Hepatocyte (in vitro differentiated cells): ENCODE data around the gene HCN2. TPM values are rescaled to one million over a fixed set of nuclear protein-coding genes. Genes with fewer than 3 reads are reported as not detected.

Source experiments
- DNase-seq: peaks from one replicate; pipeline ENCODE4 v3.0.0-alpha.2; 2016; ENCODE audit warnings: low spot score
- H2AFZ ChIP-seq: fragments of 200-600 bp; sonication (generic); 2 replicates; pipeline ENCODE4 v1.6.0; 2016; ENCODE audit warnings: antibody characterized with exemption, mild to moderate bottlenecking
- H3K27ac ChIP-seq: fragments of 200-600 bp; sonication (generic); 2 replicates; pipeline ENCODE4 v1.5.1; 2016; ENCODE audit warnings: mild to moderate bottlenecking
- H3K27me3 ChIP-seq: fragments of 200-600 bp; sonication (generic); 2 replicates; pipeline ENCODE4 v1.6.1; 2016
- H3K36me3 ChIP-seq: fragments of 200-600 bp; sonication (generic); replicated peaks from 2 replicates; pipeline ENCODE4 v1.5.1; 2016; ENCODE audit warnings: low read depth; ENCODE audit not compliant: insufficient read depth
- H3K4me1 ChIP-seq: fragments of 200-600 bp; sonication (generic); 2 replicates; pipeline ENCODE4 v1.5.1; 2016; ENCODE audit warnings: mild to moderate bottlenecking, moderate library complexity; ENCODE audit not compliant: insufficient read depth
- H3K4me2 ChIP-seq: fragments of 200-600 bp; sonication (generic); 2 replicates; pipeline ENCODE4 v1.6.0; 2016
- H3K4me3 ChIP-seq: fragments of 200-600 bp; sonication (generic); 2 replicates; pipeline ENCODE4 v1.5.1; 2016; ENCODE audit warnings: mild to moderate bottlenecking
- H3K79me2 ChIP-seq: fragments of 200-600 bp; sonication (generic); 2 replicates; pipeline ENCODE4 v1.6.0; 2017; ENCODE audit warnings: mild to moderate bottlenecking
- H3K9me2 ChIP-seq: fragments of 200-600 bp; sonication (generic); replicated peaks from 2 replicates; pipeline ENCODE4 v1.6.0; 2017; ENCODE audit warnings: mild to moderate bottlenecking; ENCODE audit not compliant: insufficient read depth
- H3K9me3 ChIP-seq: fragments of 200-600 bp; sonication (generic); 2 replicates; pipeline ENCODE4 v1.5.1; 2016; ENCODE audit warnings: low read depth, mild to moderate bottlenecking
- H4K20me1 ChIP-seq: fragments of 200-600 bp; sonication (generic); 2 replicates; pipeline ENCODE4 v1.6.0; 2016; ENCODE audit warnings: mild to moderate bottlenecking; ENCODE audit not compliant: insufficient read depth, poor library complexity, severe bottlenecking
- CTCF ChIP-seq: fragments of 200-600 bp; sonication (generic); IDR thresholded peaks from 2 replicates; pipeline ENCODE4 v1.5.1; 2016; ENCODE audit warnings: antibody characterized with exemption, mild to moderate bottlenecking; ENCODE audit not compliant: poor library complexity
- EZH2 ChIP-seq: fragments of 200-600 bp; sonication (generic); IDR thresholded peaks from 2 replicates; pipeline ENCODE4 v1.6.1; 2016; ENCODE audit warnings: antibody characterized with exemption, mild to moderate bottlenecking, borderline replicate concordance
- EZH2phosphoT487 ChIP-seq: fragments of 200-600 bp; sonication (generic); IDR thresholded peaks from one replicate; pipeline ENCODE4 v1.6.1; 2018; ENCODE audit warnings: antibody characterized with exemption, mild to moderate bottlenecking, low read depth, moderate library complexity; ENCODE audit not compliant: unreplicated experiment, severe bottlenecking
- WGBS: methylation state at CpG from one replicate; pipeline ENCODE4 v1.1.6; 2016; ENCODE audit warnings: low lambda C conversion rate; ENCODE audit errors: missing lambda C conversion rate; 5-methylcytosine and 5-hydroxymethylcytosine counted together
- polyA plus RNA-seq: library from polyadenylated mRNA; unstranded; fragments of >200 nt; fragmentation: Nextera tagmentation; extraction: Ambion mirVana; gene quantifications from 2 replicates; pipeline ENCODE4 v1.2.1, GENCODE V29; 2016
- total RNA-seq: library from RNA; depleted of rRNA; stranded (reverse); fragments of >200 nt; gene quantifications from 2 replicates; pipeline ENCODE4 v1.2.3, GENCODE V29; 2014

Gene HCN2
- total and polyA plus RNA-seq, 2 experiments from 2014 or later: 0.16 to 0.30 TPM

- H3K27me3 ChIP-seq: no peaks in the 10 kb centered on the region
- no peaks in the 10 kb centered on the region for H3K36me3 ChIP-seq
- DNase-seq: no peak
- 98% methylated on average over 25 of the region's 58 CpGs for WGBS
- no peaks in the 10 kb centered on the region for H4K20me1 ChIP-seq
- H2AFZ ChIP-seq: no peak overlapping the region
- H3K27ac ChIP-seq: no peak overlapping the region
- no peak overlapping the region for H3K4me3 ChIP-seq
- no peaks in the 10 kb centered on the region for H3K4me1 ChIP-seq
- no peaks in the 10 kb centered on the region for H3K79me2 ChIP-seq
- no peak for TF ChIP-seq CTCF
- no peak for TF ChIP-seq EZH2phosphoT487
- TF ChIP-seq EZH2: no peak
- no peaks in the 10 kb centered on the region for H3K9me2 ChIP-seq
- H3K4me2 ChIP-seq: no peak overlapping the region
- no peaks in the 10 kb centered on the region for H3K9me3 ChIP-seq
Measured at GRCh38 chr19:616747-617526, 27.3 kb downstream of the HCN2 start.

GRCh38 chr19:617551-618246, 28.0 kb downstream of the HCN2 start:
- 97% methylated on average over 22 of the region's 29 CpGs for WGBS
- no peaks in the 10 kb centered on the region for H3K36me3 ChIP-seq
- H4K20me1 ChIP-seq: no peaks in the 10 kb centered on the region
- no peaks in the 10 kb centered on the region for H3K9me3 ChIP-seq
- no peaks in the 10 kb centered on the region for H3K27me3 ChIP-seq
- TF ChIP-seq CTCF (no peak), EZH2 (no peak), EZH2phosphoT487 (no peak)
- H2AFZ ChIP-seq: no peak overlapping the region
- no peak overlapping the region for H3K27ac ChIP-seq
- H3K4me3 ChIP-seq: no peak overlapping the region
- no peaks in the 10 kb centered on the region for H3K9me2 ChIP-seq
- no peak for DNase-seq
- H3K79me2 ChIP-seq: no peaks in the 10 kb centered on the region
- no peaks in the 10 kb centered on the region for H3K4me1 ChIP-seq
- H3K4me2 ChIP-seq: no peak overlapping the region

- TF ChIP-seq CTCF (no peak), EZH2 (no peak), EZH2phosphoT487 (no peak)
- Histone ChIP-seq H3K79me2 (no peaks in the 10 kb centered on the region), H3K36me3 (no peaks in the 10 kb centered on the region), H2AFZ (no peak overlapping the region), H3K4me1 (no peaks in the 10 kb centered on the region), H3K9me2 (no peaks in the 10 kb centered on the region), H3K4me3 (no peak overlapping the region), H4K20me1 (no peaks in the 10 kb centered on the region), H3K4me2 (no peak overlapping the region), H3K27me3 (no peaks in the 10 kb centered on the region), H3K9me3 (no peaks in the 10 kb centered on the region), H3K27ac (no peak overlapping the region)
- DNase-seq: no peak
- 98% methylated on average over 19 of the region's 19 CpGs for WGBS
Measured at GRCh38 chr19:618247-618619, 28.6 kb downstream of the HCN2 start.
